ENCODE results near the gene CCDC87. TPM values are rescaled to one million over a fixed set of nuclear protein-coding genes. Genes with fewer than 3 reads are reported as not detected.

The CCDC87 gene
- total and polyA plus RNA-seq, 9 donors, result 0.09 to 0.15 (median 0.13) TPM

GRCh38 chr11:66564984-66565383 is 27.9 kb downstream of the CCDC87 start:
- H3K9me3 ChIP-seq (replicated peaks; ENCODE audit: control insufficient read depth, low read depth, low read length), result no peaks in the 10 kb centered on the region
- peaks cover 18% of the 10 kb centered on the region for H3K36me3 ChIP-seq (ENCODE audit: control insufficient read depth, insufficient read depth, low read length)
- H3K27ac ChIP-seq (ENCODE audit: low read length), result no peak overlapping the region
- H3K4me3 ChIP-seq (ENCODE audit: low read length), result no peak overlapping the region
- WGBS (ENCODE audit: insufficient coverage), result no CpG with 5 or more reads among the region's 5 CpGs
- no peak for DNase-seq
- H3K27me3 ChIP-seq (ENCODE audit: control insufficient read depth, insufficient read depth, low read length), result peaks cover 4% of the 10 kb centered on the region
- peaks cover 10% of the 10 kb centered on the region for H3K4me1 ChIP-seq (ENCODE audit: control insufficient read depth, insufficient read depth, low read length)

GRCh38 chr11:66564538-66564937 is 28.3 kb downstream of the CCDC87 start:
- 94% methylated on average over 10 of the region's 14 CpGs for WGBS (ENCODE audit: insufficient coverage)
- H3K4me3 ChIP-seq (ENCODE audit: low read length), result no peak overlapping the region

GRCh38 chr11:66563832-66564231 is 29.0 kb downstream of the CCDC87 start:
- no peaks in the 10 kb centered on the region for H3K9me3 ChIP-seq (replicated peaks; ENCODE audit: control insufficient read depth, low read depth, low read length)
- peaks cover 18% of the 10 kb centered on the region for H3K36me3 ChIP-seq (ENCODE audit: control insufficient read depth, insufficient read depth, low read length)
- 84% methylated on average over 2 of the region's 10 CpGs for WGBS (ENCODE audit: insufficient coverage)
- H3K4me1 ChIP-seq (ENCODE audit: control insufficient read depth, insufficient read depth, low read length), result peaks cover 13% of the 10 kb centered on the region
- DNase-seq, result no peak
- H3K27me3 ChIP-seq (ENCODE audit: control insufficient read depth, insufficient read depth, low read length), result peaks cover 7% of the 10 kb centered on the region
- no peak overlapping the region for H3K27ac ChIP-seq (ENCODE audit: low read length)
- no peak overlapping the region for H3K4me3 ChIP-seq (ENCODE audit: low read length)

More at GRCh38 chr11:66564538-66564937, 28.3 kb downstream of the CCDC87 start:
- H3K27ac ChIP-seq (ENCODE audit: low read length), result no peak overlapping the region
- peaks cover 10% of the 10 kb centered on the region for H3K4me1 ChIP-seq (ENCODE audit: control insufficient read depth, insufficient read depth, low read length)
- no peak for DNase-seq
- peaks cover 4% of the 10 kb centered on the region for H3K27me3 ChIP-seq (ENCODE audit: control insufficient read depth, insufficient read depth, low read length)
- no peaks in the 10 kb centered on the region for H3K9me3 ChIP-seq (replicated peaks; ENCODE audit: control insufficient read depth, low read depth, low read length)
- H3K36me3 ChIP-seq (ENCODE audit: control insufficient read depth, insufficient read depth, low read length), result peaks cover 18% of the 10 kb centered on the region

- 88% methylated on average over 18 of the region's 20 CpGs for WGBS (ENCODE audit: insufficient coverage)
- H3K36me3 ChIP-seq (ENCODE audit: control insufficient read depth, insufficient read depth, low read length), result peaks cover 18% of the 10 kb centered on the region
- DNase-seq, result no peak
- no peak overlapping the region for H3K27ac ChIP-seq (ENCODE audit: low read length)
- peaks cover 12% of the 10 kb centered on the region for H3K27me3 ChIP-seq (ENCODE audit: control insufficient read depth, insufficient read depth, low read length)
- H3K4me1 ChIP-seq (ENCODE audit: control insufficient read depth, insufficient read depth, low read length), result peaks cover 10% of the 10 kb centered on the region
- no peaks in the 10 kb centered on the region for H3K9me3 ChIP-seq (replicated peaks; ENCODE audit: control insufficient read depth, low read depth, low read length)
- H3K4me3 ChIP-seq (ENCODE audit: low read length), result no peak overlapping the region
Observed at GRCh38 chr11:66562907-66563583, 29.8 kb downstream of the CCDC87 start.

GRCh38 chr11:66562275-66562674 is 30.6 kb downstream of the CCDC87 start:
- 80% methylated on average over 2 of the region's 2 CpGs for WGBS (ENCODE audit: insufficient coverage)
- Histone ChIP-seq H3K4me3 (ENCODE audit: low read length) (no peak overlapping the region), H3K4me1 (ENCODE audit: control insufficient read depth, insufficient read depth, low read length) (peaks cover 4% of the 10 kb centered on the region), H3K27ac (ENCODE audit: low read length) (no peak overlapping the region), H3K36me3 (ENCODE audit: control insufficient read depth, insufficient read depth, low read length) (peaks cover 18% of the 10 kb centered on the region), H3K27me3 (ENCODE audit: control insufficient read depth, insufficient read depth, low read length) (peaks cover 13% of the 10 kb centered on the region), H3K9me3 (replicated peaks; ENCODE audit: control insufficient read depth, low read depth, low read length) (no peaks in the 10 kb centered on the region)
- no peak for DNase-seq

- no peak for DNase-seq
- Histone ChIP-seq H3K36me3 (ENCODE audit: control insufficient read depth, insufficient read depth, low read length) (peaks cover 18% of the 10 kb centered on the region), H3K27ac (ENCODE audit: low read length) (no peak overlapping the region), H3K4me3 (ENCODE audit: low read length) (no peak overlapping the region), H3K9me3 (replicated peaks; ENCODE audit: control insufficient read depth, low read depth, low read length) (no peaks in the 10 kb centered on the region), H3K27me3 (ENCODE audit: control insufficient read depth, insufficient read depth, low read length) (peaks cover 13% of the 10 kb centered on the region), H3K4me1 (ENCODE audit: control insufficient read depth, insufficient read depth, low read length) (peaks cover 4% of the 10 kb centered on the region)
- 91% methylated on average over 7 of the region's 9 CpGs for WGBS (ENCODE audit: insufficient coverage)
Observed at GRCh38 chr11:66561975-66562248, 31.0 kb downstream of the CCDC87 start.

- no peak for DNase-seq
- Histone ChIP-seq H3K27me3 (ENCODE audit: control insufficient read depth, insufficient read depth, low read length) (peaks cover 13% of the 10 kb centered on the region), H3K27ac (ENCODE audit: low read length) (no peak overlapping the region), H3K36me3 (ENCODE audit: control insufficient read depth, insufficient read depth, low read length) (peaks cover 18% of the 10 kb centered on the region), H3K9me3 (replicated peaks; ENCODE audit: control insufficient read depth, low read depth, low read length) (no peaks in the 10 kb centered on the region), H3K4me3 (ENCODE audit: low read length) (no peak overlapping the region), H3K4me1 (ENCODE audit: control insufficient read depth, insufficient read depth, low read length) (peaks cover 4% of the 10 kb centered on the region)
- WGBS (ENCODE audit: insufficient coverage), result 73% methylated on average over 9 of the region's 14 CpGs
Observed at GRCh38 chr11:66561178-66561974, 31.5 kb downstream of the CCDC87 start.

GRCh38 chr11:66559866-66560676 is 32.8 kb downstream of the CCDC87 start:
- DNase-seq, result no peak
- peaks cover 13% of the 10 kb centered on the region for H3K27me3 ChIP-seq (ENCODE audit: control insufficient read depth, insufficient read depth, low read length)
- WGBS (ENCODE audit: insufficient coverage), result 71% methylated on average over 15 of the region's 27 CpGs
- H3K9me3 ChIP-seq (replicated peaks; ENCODE audit: control insufficient read depth, low read depth, low read length), result no peaks in the 10 kb centered on the region
- H3K36me3 ChIP-seq (ENCODE audit: control insufficient read depth, insufficient read depth, low read length), result peaks cover 15% of the 10 kb centered on the region
- H3K4me3 ChIP-seq (ENCODE audit: low read length), result no peak overlapping the region
- peaks cover 4% of the 10 kb centered on the region for H3K4me1 ChIP-seq (ENCODE audit: control insufficient read depth, insufficient read depth, low read length)
- H3K27ac ChIP-seq (ENCODE audit: low read length), result no peak overlapping the region

GRCh38 chr11:66559142-66559865 is 33.6 kb downstream of the CCDC87 start:
- H3K27ac ChIP-seq (ENCODE audit: low read length), result no peak overlapping the region
- no peak overlapping the region for H3K4me3 ChIP-seq (ENCODE audit: low read length)
- H3K4me1 ChIP-seq (ENCODE audit: control insufficient read depth, insufficient read depth, low read length), result peaks cover 4% of the 10 kb centered on the region
- no peak for DNase-seq
- peaks cover 13% of the 10 kb centered on the region for H3K27me3 ChIP-seq (ENCODE audit: control insufficient read depth, insufficient read depth, low read length)
- 11% methylated on average over 45 of the region's 50 CpGs for WGBS (ENCODE audit: insufficient coverage)
- no peaks in the 10 kb centered on the region for H3K9me3 ChIP-seq (replicated peaks; ENCODE audit: control insufficient read depth, low read depth, low read length)
- H3K36me3 ChIP-seq (ENCODE audit: control insufficient read depth, insufficient read depth, low read length), result peaks cover 15% of the 10 kb centered on the region

Data from muscle of leg (tissue), 11 donors.